Kidney tubule cell (primary cell): Measurements from ENCODE around the gene SMC2.

Experiments
- DNase-seq: peaks from one replicate; pipeline ENCODE4 v3.0.0-alpha.2; 2018; ENCODE audit warnings: low spot score

The SMC2 gene

GRCh38 chr9:104107799-104108198 is 13.7 kb downstream of the SMC2 start:
- no peak for DNase-seq

- no peak for DNase-seq
These were observed 14.2 kb downstream of the SMC2 start for GRCh38 chr9:104108315-104108714.

GRCh38 chr9:104110509-104110908 is 16.4 kb downstream of the SMC2 start:
- DNase-seq, result no peak

GRCh38 chr9:104118916-104119315 is 24.8 kb downstream of the SMC2 start:
- DNase-seq, result peak; percentile 9

GRCh38 chr9:104121022-104121421 is 26.9 kb downstream of the SMC2 start:
- DNase-seq, result no peak

- no peak for DNase-seq
These were observed 44.2 kb downstream of the SMC2 start for GRCh38 chr9:104138243-104138868.

- no peak for DNase-seq
These were observed 48.9 kb downstream of the SMC2 start for GRCh38 chr9:104142799-104143549.

GRCh38 chr9:104143550-104143910 is 49.4 kb downstream of the SMC2 start:
- DNase-seq, result no peak

GRCh38 chr9:104144336-104144735 is 50.2 kb downstream of the SMC2 start:
- DNase-seq, result no peak

GRCh38 chr9:104173067-104173466 is 79.0 kb downstream of the SMC2 start:
- no peak for DNase-seq

GRCh38 chr9:104177003-104177611 is 83.0 kb downstream of the SMC2 start:
- DNase-seq, result peak; percentile 25

GRCh38 chr9:104177676-104178075 is 83.6 kb downstream of the SMC2 start:
- no peak for DNase-seq
